GM21526 (cell line): Measurements from ENCODE around the gene LRPAP1.

ENCODE experiments used
- ATAC-seq: cut with Tn5 transposase; IDR thresholded peaks from one replicate; pipeline ENCODE4 v1.9.1; 2021; ENCODE audit warnings: moderate library complexity; ENCODE audit not compliant: unreplicated experiment, low FRiP score

The LRPAP1 gene

GRCh38 chr4:3476341-3476747 lies 55.9 kb downstream of the LRPAP1 start:
- ATAC-seq = no peak

DNA sequence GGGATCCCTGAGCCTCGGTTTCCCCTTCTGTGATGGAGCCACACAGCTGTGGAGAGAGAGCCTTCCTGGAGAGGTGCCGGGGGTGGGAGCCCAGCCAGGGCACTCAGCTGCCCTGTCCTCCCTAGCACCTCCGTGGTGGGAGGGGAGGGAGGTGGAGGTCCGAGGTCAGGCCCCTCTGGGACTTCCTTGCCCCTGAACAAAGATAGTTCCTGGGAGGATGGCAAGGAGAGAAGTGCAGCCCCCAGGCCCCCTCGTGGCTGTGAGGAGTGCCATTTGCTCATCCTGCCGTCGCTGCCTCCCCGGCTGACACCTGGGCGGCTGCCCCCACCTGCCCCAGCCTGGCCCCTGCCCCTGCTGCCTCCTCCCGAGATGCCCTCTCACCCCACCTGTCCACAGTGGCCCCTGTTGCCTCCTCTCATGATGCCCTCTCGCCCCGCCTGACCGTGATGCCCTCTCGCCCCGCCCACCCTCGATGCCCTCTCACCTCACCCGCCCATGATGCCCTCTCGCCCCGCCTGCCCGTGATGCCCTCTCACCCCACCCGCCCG lies 56.4 kb downstream of the LRPAP1 start:
- ATAC-seq = no peak

- no peak for ATAC-seq
These were observed 57.0 kb downstream of the LRPAP1 start for GRCh38 chr4:3475041-3475712.

GRCh38 chr4:3473996-3474765 lies 58.0 kb downstream of the LRPAP1 start:
- ATAC-seq = no peak

DNA sequence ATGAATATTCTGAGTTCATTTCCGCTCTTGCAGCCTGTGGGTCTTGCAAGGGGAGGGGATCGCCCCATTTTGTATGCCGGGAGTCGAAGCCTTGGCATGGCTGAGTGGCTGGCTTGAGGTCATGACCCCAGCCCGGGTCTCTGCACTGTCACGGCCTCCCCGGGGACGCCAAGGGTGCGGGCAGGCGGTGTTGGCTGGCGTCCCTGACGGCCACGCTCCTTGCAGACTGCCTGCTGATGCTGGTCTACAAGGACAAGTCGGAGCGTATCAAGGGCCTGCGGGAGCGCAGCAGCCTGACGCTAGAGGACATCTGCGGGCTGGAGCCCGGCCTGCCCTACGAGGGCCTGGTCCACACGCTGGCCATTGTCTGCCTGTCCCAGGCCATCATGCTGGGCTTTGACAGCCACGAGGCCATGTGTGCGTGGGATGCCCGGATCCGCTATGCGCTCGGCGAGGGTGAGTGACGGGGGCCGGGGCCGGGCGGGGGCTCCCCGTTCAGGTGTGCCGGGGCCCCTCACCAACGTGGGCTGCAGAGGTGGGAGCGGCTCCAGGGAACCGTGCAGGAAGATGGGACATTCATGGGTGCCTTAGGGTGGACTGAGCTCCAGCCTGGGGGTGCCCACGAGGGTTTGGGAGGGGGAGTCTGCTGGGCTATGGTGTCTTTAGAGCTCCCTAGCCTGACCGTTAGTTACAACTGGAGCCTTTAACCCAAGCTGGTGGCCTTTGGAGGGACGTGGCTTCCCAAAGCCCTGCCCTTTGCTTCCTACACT lies 58.9 kb downstream of the LRPAP1 start:
- no peak for ATAC-seq

GRCh38 chr4:3472411-3473141 lies 59.6 kb downstream of the LRPAP1 start:
- ATAC-seq = no peak

DNA sequence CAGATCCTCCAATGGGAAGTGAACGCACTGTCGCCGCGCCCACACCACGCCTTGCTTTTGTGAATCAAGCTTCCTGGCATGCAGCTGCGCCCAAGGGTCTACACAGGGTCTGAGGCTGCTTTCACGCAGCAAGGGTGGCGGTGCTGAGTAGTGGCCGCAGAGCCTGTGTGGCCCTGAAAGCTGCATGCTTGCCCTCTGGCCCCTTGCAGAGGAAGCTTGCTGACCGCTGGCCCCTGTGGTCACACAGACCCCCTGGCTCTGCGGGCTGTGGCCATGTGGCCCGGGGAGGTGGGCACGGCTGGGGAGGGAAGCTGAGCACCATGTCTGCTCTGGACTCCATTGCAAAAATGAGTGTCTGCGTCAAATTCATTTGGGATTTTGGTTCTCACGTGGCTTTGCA lies 60.3 kb downstream of the LRPAP1 start:
- no peak for ATAC-seq

GRCh38 chr4:3471098-3471760 lies 61.0 kb downstream of the LRPAP1 start:
- ATAC-seq = no peak

DNA sequence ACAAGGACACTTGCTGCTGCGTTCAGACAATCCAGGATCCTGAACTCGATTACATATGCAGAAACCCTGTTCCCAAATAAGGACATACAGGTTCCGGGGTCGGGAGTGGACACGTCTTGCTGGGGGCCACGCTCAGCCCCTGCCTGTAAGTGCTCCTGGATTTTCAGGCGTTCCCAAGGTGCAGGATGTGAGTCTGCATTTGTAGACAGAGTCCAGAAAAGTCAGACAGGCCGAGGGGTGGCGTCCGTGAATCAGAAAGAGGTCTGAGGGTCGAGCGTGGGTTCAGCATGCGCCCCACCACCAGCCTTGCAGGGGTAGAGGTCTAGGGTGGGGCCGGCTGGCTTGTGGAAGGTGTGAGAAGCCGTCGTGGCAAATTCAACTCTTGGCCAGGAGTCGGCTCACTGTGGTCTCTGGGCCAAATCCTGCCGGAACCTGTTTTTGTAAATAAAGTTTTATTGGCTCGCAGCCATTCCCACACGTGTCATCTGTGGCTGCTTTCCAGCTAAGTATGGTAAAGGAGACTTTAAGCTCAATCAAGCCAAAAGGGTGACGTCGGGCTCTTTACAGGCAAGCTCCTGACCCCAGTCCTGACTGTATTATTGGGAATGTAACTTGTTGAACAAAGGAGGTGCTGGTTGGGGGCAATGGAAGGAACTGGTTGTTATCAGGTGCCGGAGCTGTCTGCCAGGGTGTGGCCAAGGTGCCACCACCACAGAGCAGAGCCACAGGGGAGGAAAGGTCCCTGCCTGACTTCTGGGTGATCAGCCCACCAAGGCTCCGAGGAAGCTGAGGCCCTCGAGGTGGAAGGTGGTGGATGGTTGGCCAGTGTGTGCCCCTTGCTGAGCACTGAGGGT lies 61.8 kb downstream of the LRPAP1 start:
- ATAC-seq = no peak

GRCh38 chr4:3469386-3470243 lies 62.6 kb downstream of the LRPAP1 start:
- no peak for ATAC-seq

GRCh38 chr4:3468804-3469203 lies 63.4 kb downstream of the LRPAP1 start:
- ATAC-seq = no peak

DNA sequence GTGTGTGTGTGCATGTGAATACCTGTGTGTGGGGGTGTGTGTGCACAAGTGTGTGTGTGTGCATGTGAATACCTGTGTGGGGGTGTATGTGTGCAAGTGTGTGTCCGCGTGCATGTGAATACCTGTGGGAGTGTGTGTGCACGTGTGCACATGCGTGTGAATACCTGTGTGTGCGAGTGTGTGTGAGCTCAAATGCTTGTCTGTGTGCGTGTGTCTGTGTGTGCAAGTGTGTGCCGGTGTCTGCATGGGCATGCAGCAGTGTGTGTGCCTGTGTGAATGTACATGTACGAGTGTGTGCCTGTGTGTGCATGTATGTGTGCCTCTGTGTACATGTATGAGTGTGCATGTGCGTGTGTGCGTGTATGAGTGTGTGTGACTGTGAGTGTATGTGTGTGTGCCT lies 64.1 kb downstream of the LRPAP1 start:
- no peak for ATAC-seq

DNA sequence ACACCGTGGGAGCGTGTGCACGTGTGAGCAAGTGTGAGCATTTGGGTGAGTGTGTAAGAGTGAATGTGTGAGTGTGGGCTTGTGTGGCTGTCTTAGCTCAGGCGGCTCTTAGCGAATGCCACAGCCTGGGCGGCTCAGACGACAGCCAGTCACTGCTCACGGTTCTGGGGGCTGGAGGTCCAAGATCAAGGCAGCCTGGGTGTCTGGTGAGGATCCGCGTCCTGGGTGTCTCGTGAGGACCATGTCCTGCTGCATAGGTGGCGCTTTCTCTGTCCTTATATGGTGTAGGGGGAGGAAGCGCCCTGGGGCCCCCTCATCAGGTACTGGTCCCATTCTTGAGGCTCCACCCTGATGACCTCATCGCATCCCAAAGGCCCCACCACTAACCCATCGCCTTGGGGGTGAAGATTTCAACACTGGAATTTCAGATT lies 64.6 kb downstream of the LRPAP1 start:
- ATAC-seq = no peak

- no peak for ATAC-seq
These were observed 65.3 kb downstream of the LRPAP1 start for GRCh38 chr4:3466691-3467600.

- ATAC-seq = no peak
These were observed 66.2 kb downstream of the LRPAP1 start for GRCh38 chr4:3465698-3466671.
